ENCODE measurements around the gene PLEKHA8. TPM values are rescaled to one million over a fixed set of nuclear protein-coding genes. Genes with fewer than 3 reads are reported as not detected.

The PLEKHA8 gene
- total and polyA plus RNA-seq, 2 of the 8 experiments (the other 6 are each of a cell fraction or from before 2014, with no cell fraction given): 10.7 to 44.0 TPM

- no peaks in the 10 kb centered on the region for H3K79me1 ChIP-seq (ENCODE audit: low read depth, low read length)
- no peak overlapping the region for H2BK20ac ChIP-seq (ENCODE audit: low read length)
- H2BK120ac ChIP-seq (replicated peaks; ENCODE audit: low read depth, low read length): no peak overlapping the region
- H3K36me3 ChIP-seq (ENCODE audit: control insufficient read depth in 2 of 4, insufficient read depth in 4 of 4, low read length in 3 of 4): peaks cover 0 to 4% (median 1%) of the 10 kb centered on the region in 4 experiments; a peak in 3 of 8 replicates
- H3K9ac ChIP-seq (replicated peaks in 1 of 4; ENCODE audit: extremely low read depth in 1 of 4, low read depth in 3 of 4, low read length in 3 of 4): no peak overlapping the region
- H3K27ac ChIP-seq (ENCODE audit: low read depth, low read length): no peak overlapping the region
- no peaks in the 10 kb centered on the region for H3K4me1 ChIP-seq (replicated peaks in 1 of 4; ENCODE audit: control insufficient read depth in 3 of 4, insufficient read depth in 4 of 4, low read length in 3 of 4)
- H2AK5ac ChIP-seq (ENCODE audit: low read depth, low read length): no peak overlapping the region
- no peak overlapping the region for H3K14ac ChIP-seq (ENCODE audit: insufficient read length)
- H3K9me3 ChIP-seq (ENCODE audit: insufficient read depth in 2 of 2, low read depth in 1 of 2, low read length in 1 of 2): peaks cover 4 to 8% of the 10 kb centered on the region in 2 experiments
- no peaks in the 10 kb centered on the region for H3K27me3 ChIP-seq (replicated peaks in 1 of 4; ENCODE audit: control insufficient read depth in 3 of 4, extremely low read depth in 1 of 4, insufficient read depth in 3 of 4, low read length in 3 of 4)
- no peaks in the 10 kb centered on the region for H3K79me2 ChIP-seq (ENCODE audit: control insufficient read depth in 1 of 2, insufficient read depth in 2 of 2, low read length in 2 of 2)
- DNase-seq (ENCODE audit: low read depth in 1 of 2, low spot score in 2 of 2): no peak
- H4K20me1 ChIP-seq (replicated peaks in 1 of 2; ENCODE audit: control insufficient read depth in 1 of 2, insufficient read depth in 2 of 2, low read length in 2 of 2): no peaks in the 10 kb centered on the region
- no peak overlapping the region for H3K23ac ChIP-seq (ENCODE audit: insufficient read length)
- H3K4me3 ChIP-seq (ENCODE audit: extremely low read depth in 1 of 4, insufficient read depth in 2 of 4, low read depth in 3 of 4, low read length in 4 of 4): no peak overlapping the region
- H4K91ac ChIP-seq (replicated peaks; ENCODE audit: insufficient read length, low read length): no peak overlapping the region
- H2BK15ac ChIP-seq (ENCODE audit: low read length): no peak overlapping the region
- no peak overlapping the region for H3K56ac ChIP-seq (replicated peaks; ENCODE audit: insufficient read length, low read depth, low read length)
- no peak overlapping the region for H3K4ac ChIP-seq (replicated peaks; ENCODE audit: insufficient read length, low read depth, low read length)
- H3K18ac ChIP-seq (ENCODE audit: extremely low read depth, low read length): no peak overlapping the region
- H2BK12ac ChIP-seq (ENCODE audit: low read depth, low read length): no peak overlapping the region
- no peak overlapping the region for H2AFZ ChIP-seq (ENCODE audit: low read length)
- no peak overlapping the region for H2BK5ac ChIP-seq (ENCODE audit: low read depth, low read length)
- no peak overlapping the region for H4K5ac ChIP-seq (ENCODE audit: insufficient read length, low read depth, low read length)
- H3K23me2 ChIP-seq (ENCODE audit: low read depth, low read length): no peaks in the 10 kb centered on the region
- CTCF ChIA-PET (ENCODE audit: partially characterized antibody): no interaction called here
- POLR2A ChIA-PET (ENCODE audit: partially characterized antibody): no interaction called here
- H3K4me2 ChIP-seq (ENCODE audit: insufficient read depth in 1 of 2, low read depth in 2 of 2, low read length in 2 of 2): no peak overlapping the region
- H4K8ac ChIP-seq (ENCODE audit: extremely low read depth, insufficient read depth, low read length): no peak overlapping the region
- WGBS, 2 experiments (ENCODE audit: extremely low coverage in 1 of 2, insufficient coverage in 1 of 2, insufficient read length in 1 of 2, insufficient replicate concordance in 2 of 2, low coverage in 1 of 2, low lambda C conversion rate in 2 of 2, missing lambda C conversion rate in 1 of 2): 90% methylated on average over 1 of the region's 1 CpG; no CpG with 5 or more reads in 1 of the 2 experiments
- FAIRE-seq: no peak
- TF ChIP-seq KDM1A (IDR thresholded peaks at IDR 0.05; ENCODE audit: borderline replicate concordance, low read length) (no peak), MAFK (IDR thresholded peaks at IDR 0.05; ENCODE audit: low read depth, low read length) (no peak), HDAC2 (IDR thresholded peaks at IDR 0.05; ENCODE audit: borderline replicate concordance in 1 of 2, low read depth in 2 of 2, low read length in 2 of 2) (no peak), USF2 (IDR thresholded peaks at IDR 0.05; ENCODE audit: low read length) (no peak)
These were observed 75.9 kb downstream of the PLEKHA8 start for GRCh38 chr7:30104157-30104556.
